ENCODE results near the gene PRKN.

DNA sequence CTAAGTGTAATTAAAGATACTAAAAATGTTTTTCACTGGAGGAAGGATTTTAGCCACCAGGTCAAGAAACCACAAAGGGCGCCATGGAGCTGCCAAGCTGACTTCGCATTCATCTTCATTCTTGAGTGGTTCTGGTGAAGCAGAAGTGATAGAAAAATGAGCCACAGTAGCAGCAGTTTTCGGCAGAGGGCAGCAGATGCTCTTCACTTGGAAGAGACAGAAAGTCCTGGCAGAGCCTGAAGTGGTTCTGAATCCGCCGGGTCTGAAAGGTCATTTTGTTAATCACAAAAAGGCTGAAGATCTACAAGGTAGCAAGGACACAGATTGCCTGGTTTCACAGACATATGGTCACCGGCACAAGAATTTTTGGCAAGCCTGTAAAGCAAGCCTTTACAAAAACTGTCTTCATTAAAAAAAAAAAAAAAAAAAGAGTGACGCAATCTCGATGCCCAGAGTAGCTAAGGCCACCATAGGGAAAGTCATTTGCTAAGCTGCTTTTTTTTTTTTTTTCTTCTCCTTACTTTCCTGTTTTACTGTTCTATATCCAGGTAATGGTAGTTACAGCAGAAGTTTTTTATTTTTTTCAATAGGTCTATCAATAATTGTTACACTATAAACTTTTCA is 1108.6 kb downstream of the PRKN start:
- TF ChIP-seq TARDBP (IDR thresholded peaks at IDR 0.05) = no peak
- TF ChIP-seq SUZ12 (IDR thresholded peaks at IDR 0.05) = no peak
- TF ChIP-seq BHLHE40 (IDR thresholded peaks at IDR 0.05; ENCODE audit: borderline replicate concordance) = no peak
- no peak for TF ChIP-seq NFRKB (IDR thresholded peaks at IDR 0.05)
- TF ChIP-seq ARNT (IDR thresholded peaks at IDR 0.05) = no peak
- TF ChIP-seq FOXA1 (IDR thresholded peaks at IDR 0.05) = no peak
- TF ChIP-seq, protein P1, sequence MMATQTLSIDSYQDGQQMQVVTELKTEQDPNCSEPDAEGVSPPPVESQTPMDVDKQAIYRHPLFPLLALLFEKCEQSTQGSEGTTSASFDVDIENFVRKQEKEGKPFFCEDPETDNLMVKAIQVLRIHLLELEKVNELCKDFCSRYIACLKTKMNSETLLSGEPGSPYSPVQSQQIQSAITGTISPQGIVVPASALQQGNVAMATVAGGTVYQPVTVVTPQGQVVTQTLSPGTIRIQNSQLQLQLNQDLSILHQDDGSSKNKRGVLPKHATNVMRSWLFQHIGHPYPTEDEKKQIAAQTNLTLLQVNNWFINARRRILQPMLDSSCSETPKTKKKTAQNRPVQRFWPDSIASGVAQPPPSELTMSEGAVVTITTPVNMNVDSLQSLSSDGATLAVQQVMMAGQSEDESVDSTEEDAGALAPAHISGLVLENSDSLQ (IDR thresholded peaks at IDR 0.05) = no peak
- no peak for TF ChIP-seq ELF4 (IDR thresholded peaks at IDR 0.05)
- no peak for TF ChIP-seq FOXK2 (IDR thresholded peaks at IDR 0.05)
- TF ChIP-seq ZNF384 (IDR thresholded peaks at IDR 0.05) = peak; percentile 89

All from HEK293T (cell line).